Heart right ventricle (tissue), 16 donors: ENCODE measurements around the gene CUL4A. TPM values are rescaled to one million over a fixed set of nuclear protein-coding genes. Genes with fewer than 3 reads are reported as not detected.
A peak's percentile ranks its signal among the peaks of the same experiment; 100 is the strongest.

Source experiments
- ATAC-seq, 8 donors: fragments of 200-7000 bp; cut with Tn5 transposase; one replicate each; pipeline ENCODE4 v1.9.1; 2020; ENCODE audit warnings: mild to moderate bottlenecking in 8 of 8, moderate library complexity in 8 of 8, moderate number of reproducible peaks in 1 of 8
- DNase-seq, 2 donors: peaks; one replicate each; pipeline ENCODE4 v3.0.0-alpha.2; 2020
- H3K27ac ChIP-seq, 10 donors: fragments of 200-600 bp; sonication (generic) in 2 of 10; one replicate each; pipeline versions ENCODE4 v1.5.0 to v1.8.0; 2020 to 2022; ENCODE audit warnings: mild to moderate bottlenecking in 3 of 10
- H3K27me3 ChIP-seq, 7 donors: fragments of 200-600 bp; one replicate each; pipeline ENCODE4 v1.8.0; 2021 to 2022; ENCODE audit warnings: mild to moderate bottlenecking in 2 of 7
- H3K36me3 ChIP-seq, 9 donors: fragments of 200-600 bp; sonication (generic) in 1 of 9; one replicate each; pipeline versions ENCODE4 v1.5.0 to v1.8.0; 2020 to 2022; ENCODE audit warnings: mild to moderate bottlenecking in 2 of 9
- H3K4me1 ChIP-seq, 9 donors: fragments of 200-600 bp; sonication (generic) in 1 of 9; one replicate each; pipeline versions ENCODE4 v1.5.0 to v1.8.0; 2020 to 2022; ENCODE audit warnings: mild to moderate bottlenecking in 4 of 9
- H3K4me3 ChIP-seq, 10 donors: fragments of 200-600 bp; sonication (generic) in 2 of 10; one replicate each; pipeline versions ENCODE4 v1.5.0 to v1.8.0; 2020 to 2022; ENCODE audit warnings: mild to moderate bottlenecking in 7 of 10, moderate library complexity in 2 of 10
- H3K9me3 ChIP-seq, 11 donors: fragments of 200-600 bp in 10 of 11; sonication (generic) in 2 of 11; one replicate each; pipeline versions ENCODE4 v1.5.0 to v1.8.0; 2013 to 2022; ENCODE audit warnings: mild to moderate bottlenecking in 2 of 11, control low read depth in 1 of 11, moderate library complexity in 1 of 11
- CTCF ChIP-seq, 9 donors: fragments of 200-600 bp; sonication (generic) in 2 of 9; IDR thresholded peaks; one replicate each; pipeline versions ENCODE4 v1.5.0 to v1.8.0; 2021 to 2022; ENCODE audit warnings: antibody characterized with exemption in 9 of 9, mild to moderate bottlenecking in 5 of 9, moderate library complexity in 1 of 9
- WGBS, 2 donors: extraction: QIAGEN DNeasy Blood & Tissue Kit; methylation state at CpG; one replicate each; pipeline ENCODE4 v1.1.7; 2013; ENCODE audit warnings: inconsistent platforms in 1 of 2; 5-methylcytosine and 5-hydroxymethylcytosine counted together
- intact Hi-C, 10 donors: fragments of 100-400 bp; cut with DNase I; formaldehyde crosslinking; loops; one replicate each; pipeline versions ENCODE4 v1.11.1 to v1.14.2; 2022
- polyA plus RNA-seq, 2 donors: library from polyadenylated mRNA; stranded (reverse); fragments of 200-250 nt; gene quantifications; one replicate each; pipeline ENCODE4 v1.2.3, GENCODE V29; 2013
- total RNA-seq, 10 donors: library from RNA; stranded (reverse); fragmentation: NEBNext Ultra II Directional in 3 of 10; extraction: Animal tissue kit (Norgen Biotek cat#: 25700) in 3 of 10; gene quantifications; one replicate each; pipeline versions ENCODE4 v1.2.1 to v1.2.4, GENCODE V29; 2021 to 2023
- donor health status: Arrhythmogenic right ventricular cardiomyopathy.
- donor health status: ischemic (EF 13 %, LVEDD 7.1; RV severe dilation, severe dysfunction).
- donor health status: healthy with polysubstance abuse.
- donor health status: DM: no; HTN: yes; CAD: no.
- donor health status: DM: no; HTN: no; CAD: no.
- donor health status: ischemic (EF 25% LVEDD 6.9; RV normal size, moderate dysfunction).
- donor health status: ischemic (EF 25% LVEDD 5.7; RV mildly dilated, moderate dysfunction).
- donor health status: healthy.
- donor health status: DM: yes; HTN: yes; CAD: no.
- donor health status: Ischemic cardiomyopathy.
- donor health status: ischemic (EF 35%, LVEDD 5.7; RV mildly dilated, moderate dysfunction).
- donor health status: nonischemic (EF 11% LVEDD 7.7; RV severe dilation, severe dysfunction).
- donor health status: DM: yes; HTN: yes; CAD: no.
- donor health status: PGD.
- donor health status: ischemic (EF 29% LVEDD 5.4; RV normal size, mild dysfunction).
- donor health status: nonischemic (EF 23%, LVEDD 6.1; RV moderate dilation, normal function).

The CUL4A gene
- total and polyA plus RNA-seq, 12 donors = 35.8 to 141 (median 110) TPM

DNA sequence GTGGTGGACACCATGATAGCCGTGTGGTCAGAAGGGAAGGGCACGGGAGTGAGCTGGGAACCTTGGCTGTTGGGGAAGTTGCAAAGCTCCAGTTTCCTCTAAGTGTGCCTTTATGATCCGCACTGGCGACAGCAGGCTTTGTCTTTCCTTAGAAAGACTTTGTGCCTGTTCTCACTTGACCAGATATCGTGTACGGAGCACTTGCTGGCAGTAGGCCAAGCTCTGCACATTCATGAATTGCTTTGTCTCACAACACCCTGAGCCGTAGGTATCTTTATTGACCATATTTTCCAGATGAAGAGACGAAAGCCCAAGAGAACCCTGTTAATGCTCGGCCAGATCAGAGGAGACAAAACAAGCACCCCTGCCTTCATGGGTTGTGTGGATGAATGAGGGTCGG lies 15.1 kb downstream of the CUL4A start:
- Histone ChIP-seq H3K4me3 (no peak overlapping the region), H3K27ac (peak overlapping the region in 4 of 10 donors; percentile 6 to 28 (median 18)), H3K4me1 (peaks cover 0 to 37% (median 20%) of the 10 kb centered on the region in 9 donors), H3K36me3 (peaks cover 0 to 100% (median 35%) of the 10 kb centered on the region in 9 donors), H3K9me3 (no peaks in the 10 kb centered on the region), H3K27me3 (no peaks in the 10 kb centered on the region)
- intact Hi-C loops = loop anchor here in 7 of 10 donors (5.0 to 10.0 kb wide), 4 partner anchors 187 to 282 kb away; partner anchors contain the start of gene MCF2L (in 1 of the 7)
- ATAC-seq (peak in 6 of 8 donors; percentile 7 to 52 (median 26)), DNase-seq (peak in 1 of 2 donors; percentile 37)
- WGBS, 2 donors = 46 to 62% methylated on average over 10 of the region's 10 CpGs
- TF ChIP-seq CTCF (IDR thresholded peaks at IDR 0.05) = no peak

- Histone ChIP-seq H3K9me3 (no peaks in the 10 kb centered on the region), H3K4me3 (no peak overlapping the region), H3K27ac (no peak overlapping the region), H3K4me1 (peaks cover 0 to 27% (median 10%) of the 10 kb centered on the region in 9 donors), H3K36me3 (peaks cover 0 to 100% (median 40%) of the 10 kb centered on the region in 9 donors), H3K27me3 (no peaks in the 10 kb centered on the region)
- TF ChIP-seq CTCF (IDR thresholded peaks at IDR 0.05) = no peak
- WGBS, 2 donors = 93 to 94% methylated on average over 7 of the region's 7 CpGs
- DNase-seq (no peak), ATAC-seq (no peak)
- intact Hi-C loops = loop anchor here in 5 of 10 donors (5.0 to 10.0 kb wide), 2 partner anchors 188 to 191 kb away; no protein-coding TSS in a partner anchor
These were observed 16.1 kb downstream of the CUL4A start for GRCh38 chr13:113225515-113225914.

GRCh38 chr13:113226873-113227450 lies 17.5 kb downstream of the CUL4A start:
- Histone ChIP-seq H3K4me1 (peaks cover 0 to 19% (median 5%) of the 10 kb centered on the region in 9 donors), H3K4me3 (no peak overlapping the region), H3K27me3 (no peaks in the 10 kb centered on the region), H3K36me3 (peaks cover 0 to 98% (median 40%) of the 10 kb centered on the region in 9 donors), H3K9me3 (no peaks in the 10 kb centered on the region), H3K27ac (no peak overlapping the region)
- ATAC-seq (peak in 1 of 8 donors; percentile 9), DNase-seq (no peak)
- intact Hi-C loops = loop anchor here in 5 of 10 donors (5.0 to 10.0 kb wide), 2 partner anchors 190 to 192 kb away; no protein-coding TSS in a partner anchor
- TF ChIP-seq CTCF (IDR thresholded peaks at IDR 0.05) = no peak
- whole genome bisulfite sequencing, 2 donors = 70 to 85% methylated on average over 7 of the region's 7 CpGs

DNA sequence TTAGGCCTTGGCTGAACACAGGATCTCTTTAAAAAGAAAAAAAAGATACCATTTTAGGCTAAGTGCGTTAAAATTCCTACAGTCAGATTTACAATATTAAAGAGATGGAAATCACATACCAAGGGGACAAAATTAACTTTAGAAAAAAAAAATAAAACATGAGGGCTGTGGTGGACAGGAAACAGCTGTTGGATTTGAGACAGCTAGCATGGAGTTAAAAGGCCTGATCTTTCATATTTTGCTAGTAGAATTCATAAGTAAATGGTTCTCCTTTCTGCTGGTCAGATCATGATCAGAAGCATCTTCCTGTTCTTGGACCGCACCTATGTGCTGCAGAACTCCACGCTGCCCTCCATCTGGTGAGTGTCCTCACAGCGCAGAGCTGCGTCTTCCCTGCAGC lies 19.7 kb downstream of the CUL4A start:
- ATAC-seq = no peak
- Histone ChIP-seq H3K4me3 (no peak overlapping the region), H3K4me1 (peaks cover 0 to 17% (median 6%) of the 10 kb centered on the region in 9 donors), H3K9me3 (no peaks in the 10 kb centered on the region), H3K36me3 (peaks cover 0 to 97% (median 42%) of the 10 kb centered on the region in 9 donors), H3K27me3 (no peaks in the 10 kb centered on the region), H3K27ac (no peak overlapping the region)
- DNase-seq = no peak
- intact Hi-C loops = loop anchor here in 5 of 10 donors (5.0 to 10.0 kb wide), 2 partner anchors 192 to 194 kb away; no protein-coding TSS in a partner anchor
- WGBS, 2 donors = 90 to 92% methylated on average over 5 of the region's 5 CpGs
- no peak for TF ChIP-seq CTCF (IDR thresholded peaks at IDR 0.05)
